Hepatocyte (in vitro differentiated cells): ENCODE results near the gene FAM168B.

Experiments used
- CTCF ChIP-seq: fragments of 200-600 bp; sonication (generic); IDR thresholded peaks from 2 replicates; pipeline ENCODE4 v1.5.1; 2016; ENCODE audit warnings: antibody characterized with exemption, mild to moderate bottlenecking; ENCODE audit not compliant: poor library complexity
- EZH2phosphoT487 ChIP-seq: fragments of 200-600 bp; sonication (generic); IDR thresholded peaks from one replicate; pipeline ENCODE4 v1.6.1; 2018; ENCODE audit warnings: antibody characterized with exemption, mild to moderate bottlenecking, low read depth, moderate library complexity; ENCODE audit not compliant: unreplicated experiment, severe bottlenecking

DNA sequence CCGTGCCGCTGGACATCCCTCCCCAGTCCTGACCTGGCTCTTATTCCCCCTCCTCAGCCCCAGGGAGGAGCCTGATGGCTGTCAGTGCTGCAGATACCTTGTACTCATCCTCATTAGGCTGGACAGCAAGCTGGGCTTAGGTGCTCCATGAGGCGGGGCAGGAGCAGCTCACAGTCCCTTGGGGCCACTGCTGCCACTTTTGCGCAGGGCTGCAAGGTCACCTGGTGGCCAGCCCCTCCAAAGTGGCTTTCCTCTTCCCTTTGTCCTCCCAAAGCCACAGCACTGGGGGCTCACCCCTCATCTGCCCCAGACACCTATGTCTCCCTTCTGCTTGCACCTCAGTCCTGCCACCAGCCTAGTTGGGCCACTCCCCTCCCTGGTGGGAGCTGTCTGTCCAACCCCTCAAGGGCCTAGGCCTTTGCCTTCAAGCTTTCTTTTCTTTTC, 60.8 kb downstream of the FAM168B start:
- TF ChIP-seq CTCF (no peak), EZH2phosphoT487 (no peak)
